HG02885 (cell line): ENCODE data around the gene HTR1B.

ENCODE experiments used
- ATAC-seq: cut with Tn5 transposase; IDR thresholded peaks from one replicate; pipeline ENCODE4 v1.9.1; 2021; ENCODE audit warnings: mild to moderate bottlenecking; ENCODE audit not compliant: unreplicated experiment, poor library complexity

HTR1B gene

GRCh38 chr6:77456531-77457248 is 6.6 kb downstream of the HTR1B start:
- ATAC-seq, result no peak

GRCh38 chr6:77455271-77455670 is 8.0 kb downstream of the HTR1B start:
- no peak for ATAC-seq

DNA sequence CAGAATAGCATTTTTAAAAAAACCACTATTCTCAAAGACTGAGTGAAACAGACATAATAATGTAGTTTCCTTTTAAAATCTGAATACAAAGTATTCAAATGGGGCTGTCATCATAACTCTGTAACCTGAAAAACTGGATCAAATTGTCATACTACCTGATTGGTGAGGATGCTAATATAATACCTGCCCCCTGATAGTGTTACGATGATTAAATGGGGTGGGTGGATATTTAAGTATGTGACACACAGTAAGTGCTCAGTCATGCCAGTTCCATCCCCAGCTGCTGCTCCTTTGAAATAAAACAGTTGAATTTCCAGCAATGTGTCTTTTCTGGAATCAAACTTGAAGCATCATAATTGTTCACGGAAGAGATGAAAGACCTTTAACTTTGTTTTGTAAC is 8.9 kb downstream of the HTR1B start:
- no peak for ATAC-seq

DNA sequence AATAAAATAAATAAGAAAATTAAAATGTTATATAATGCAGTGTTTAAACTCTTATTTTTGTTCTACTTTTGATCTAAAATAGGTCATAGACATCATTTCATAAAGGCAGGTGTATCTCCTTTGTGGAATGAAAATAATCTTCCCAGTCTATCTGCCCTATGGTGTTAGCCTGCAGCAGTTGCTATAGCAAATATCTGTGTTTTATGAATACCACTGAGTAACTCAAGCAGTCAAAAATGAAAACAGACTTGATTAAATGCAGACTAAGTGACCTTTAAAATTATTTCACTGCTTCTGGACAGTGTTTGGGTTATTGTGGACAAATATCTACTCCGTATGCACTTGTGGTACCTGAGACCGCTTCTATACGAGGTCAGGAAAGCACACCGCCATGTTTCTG is 11.8 kb downstream of the HTR1B start:
- no peak for ATAC-seq

GRCh38 chr6:77450924-77451323 is 12.4 kb downstream of the HTR1B start:
- no peak for ATAC-seq

DNA sequence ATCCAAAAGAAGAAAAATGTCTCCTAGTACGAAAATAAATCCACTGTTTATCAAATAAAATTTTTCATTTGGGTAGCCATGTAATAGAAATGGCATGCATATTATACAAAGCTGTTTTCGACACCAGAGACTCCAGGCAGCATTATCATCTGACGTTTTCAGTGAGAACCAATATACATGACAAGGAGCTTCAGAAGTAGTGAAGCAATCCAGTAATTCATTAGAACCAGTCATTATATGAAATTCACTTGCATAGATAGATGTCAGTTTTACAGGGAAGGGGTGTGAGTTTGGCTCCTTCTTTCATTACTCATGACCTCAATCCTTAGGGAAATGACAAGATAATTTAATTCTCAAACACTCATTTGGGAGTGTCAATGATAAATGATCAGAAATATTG is 14.7 kb downstream of the HTR1B start:
- no peak for ATAC-seq

DNA sequence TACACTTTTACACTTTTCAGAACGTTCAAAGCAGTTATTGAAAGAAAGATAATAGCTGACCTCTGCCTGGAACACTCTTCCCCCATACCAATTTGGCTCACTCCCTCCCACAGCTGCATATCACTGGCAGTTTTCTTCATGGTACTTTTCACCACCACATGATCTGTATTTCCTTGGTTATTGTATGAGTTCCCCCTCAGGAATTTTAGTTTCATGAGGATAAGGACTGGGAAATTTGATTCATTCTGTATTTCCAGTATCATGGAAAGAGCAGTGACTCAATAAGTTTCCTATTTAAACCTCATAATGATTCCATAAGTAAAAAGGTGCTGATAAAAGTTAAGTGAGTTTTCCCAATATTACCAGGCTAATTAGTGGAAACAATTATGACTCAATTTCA is 16.0 kb downstream of the HTR1B start:
- ATAC-seq, result no peak

- ATAC-seq, result no peak
Observed at GRCh38 chr6:77446249-77446648, 17.0 kb downstream of the HTR1B start.

DNA sequence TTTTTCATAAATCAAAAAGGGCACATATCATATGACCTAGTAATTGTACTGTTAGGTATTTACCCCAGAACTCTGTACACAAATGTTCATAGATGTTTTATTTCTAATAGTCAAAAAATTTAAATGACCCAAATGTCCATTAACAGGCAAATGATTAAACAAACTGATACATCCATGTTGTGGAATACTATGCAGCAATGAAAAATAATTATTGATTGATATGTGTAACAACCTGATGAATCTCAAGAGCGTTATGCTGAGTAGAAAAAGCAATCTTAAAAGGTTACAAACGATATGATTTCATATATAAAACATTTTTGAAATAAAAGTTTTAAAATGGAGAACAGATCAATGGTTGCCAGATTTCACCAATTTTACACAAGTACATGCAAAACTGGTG is 18.1 kb downstream of the HTR1B start:
- no peak for ATAC-seq

DNA sequence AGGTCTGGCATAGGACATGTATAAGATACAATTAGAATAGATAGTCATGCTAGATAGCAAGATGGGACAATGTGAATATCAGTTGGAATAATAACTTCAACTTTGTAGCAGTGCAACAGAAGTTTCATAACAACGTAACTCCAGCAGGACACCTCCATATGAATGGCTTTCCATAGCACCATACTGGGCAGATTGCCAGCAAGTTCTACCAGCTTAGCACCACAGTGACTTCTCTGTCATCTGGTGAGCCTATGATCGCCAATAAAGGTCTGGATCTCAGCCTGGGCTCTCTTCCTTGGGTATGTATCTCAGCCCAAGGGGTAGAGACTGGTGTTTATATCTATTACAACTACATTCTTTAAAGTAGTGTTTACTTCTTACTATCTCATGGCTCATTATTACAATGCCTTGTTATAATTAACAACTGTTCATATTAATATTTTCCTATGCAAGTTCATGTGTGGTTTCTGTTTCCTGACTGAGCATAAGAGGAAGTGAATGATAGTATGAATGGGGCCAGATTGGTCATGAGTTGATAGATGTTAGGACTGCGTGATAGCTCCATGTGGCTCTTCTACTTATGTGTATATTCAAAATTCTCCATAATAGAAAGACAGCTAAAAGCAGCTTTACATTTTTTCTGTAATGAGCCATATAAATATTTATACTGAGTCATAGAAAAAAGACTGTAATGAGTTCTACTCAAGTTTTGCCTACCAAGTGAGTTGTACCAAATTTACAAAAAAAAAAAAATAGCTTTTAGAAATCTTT is 22.9 kb downstream of the HTR1B start:
- ATAC-seq, result no peak

DNA sequence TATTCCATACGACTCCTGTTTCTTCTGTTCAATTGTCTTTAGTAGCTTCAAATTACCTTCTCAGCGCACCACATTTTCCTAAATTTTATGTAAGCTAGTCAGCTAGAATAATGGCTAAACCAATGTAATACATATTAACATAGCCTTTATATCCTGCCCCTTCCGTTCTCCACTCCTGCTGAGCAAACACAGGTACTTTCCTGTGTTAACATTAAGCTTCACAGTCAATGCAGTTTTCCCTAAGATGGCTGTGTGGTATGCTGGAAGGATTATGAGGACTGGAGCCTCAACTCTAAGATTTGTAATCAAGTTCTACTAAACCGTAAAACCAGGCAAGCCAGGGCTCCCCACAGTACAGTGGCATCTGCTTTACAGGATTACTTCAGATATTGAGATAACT is 29.4 kb downstream of the HTR1B start:
- no peak for ATAC-seq

DNA sequence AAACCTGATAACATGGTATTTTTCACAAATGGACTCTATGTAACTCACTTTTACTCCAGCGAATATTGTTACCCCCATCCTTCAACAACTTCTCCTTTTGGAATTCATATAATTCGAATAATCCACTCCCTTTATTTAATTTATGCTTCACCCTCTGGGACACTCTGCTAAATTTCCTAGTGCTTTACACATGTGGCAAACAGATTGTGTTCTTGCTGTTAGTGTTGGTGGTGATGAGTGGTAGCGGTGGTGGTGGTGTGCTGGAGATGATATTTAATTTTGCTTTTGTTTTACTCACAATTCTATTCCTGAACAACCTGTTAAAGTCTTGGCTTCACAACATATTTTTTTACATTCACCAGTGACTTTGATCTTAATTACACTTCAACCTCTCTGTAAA is 32.8 kb downstream of the HTR1B start:
- ATAC-seq, result no peak

GRCh38 chr6:77425671-77426070 is 37.6 kb downstream of the HTR1B start:
- ATAC-seq, result no peak

GRCh38 chr6:77425216-77425615 is 38.1 kb downstream of the HTR1B start:
- no peak for ATAC-seq

DNA sequence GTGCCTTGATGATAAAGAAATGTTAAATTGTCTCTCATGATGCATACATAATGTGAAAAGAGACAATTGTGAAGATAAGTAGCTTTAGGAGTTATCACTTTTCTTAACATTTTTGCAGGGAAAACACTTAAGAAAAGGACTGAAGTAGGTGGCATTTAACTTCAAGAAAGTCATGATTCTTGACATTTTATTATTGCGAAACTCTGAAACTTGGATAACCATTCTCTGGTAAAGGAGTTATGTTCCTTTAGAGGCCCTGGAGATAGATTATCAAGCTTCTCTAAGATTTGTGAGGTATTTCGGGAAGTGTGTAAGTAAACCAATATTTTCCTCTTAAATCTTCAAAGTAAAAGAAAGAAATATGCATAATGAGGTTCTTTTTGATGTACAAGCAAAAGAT is 38.5 kb downstream of the HTR1B start:
- ATAC-seq, result no peak

DNA sequence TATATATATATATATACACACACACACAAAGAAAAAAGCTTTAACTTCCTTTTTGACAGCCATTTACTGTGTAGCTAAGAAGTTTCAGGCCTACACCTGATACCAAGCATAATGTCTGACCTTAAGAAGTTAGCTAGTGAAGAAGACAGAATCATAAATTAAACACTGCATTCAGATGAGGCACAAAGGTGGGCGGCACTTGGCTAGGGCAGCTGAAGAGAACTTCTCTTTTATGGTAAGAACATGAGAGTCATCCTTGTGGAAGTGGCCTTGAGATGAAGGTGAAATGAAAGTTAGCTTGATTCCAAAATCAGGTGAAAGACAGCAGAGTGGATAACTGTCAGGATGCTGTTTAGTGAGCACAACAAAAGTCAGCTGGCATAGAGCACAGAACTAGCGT is 46.5 kb downstream of the HTR1B start:
- ATAC-seq, result no peak

GRCh38 chr6:77415706-77416105 is 47.6 kb downstream of the HTR1B start:
- ATAC-seq, result no peak
